Measurements from ENCODE around the gene NEGR1.

- no peak for TF ChIP-seq CTCF (IDR thresholded peaks at IDR 0.05)
- TF ChIP-seq POLR2A (IDR thresholded peaks at IDR 0.05), result no peak
Observed at GRCh38 chr1:72326494-72326893, 44.2 kb upstream of the NEGR1 start.
